ENCODE results near the gene RASL10A.

GRCh38 chr22:29309332-29310064, 6.0 kb downstream of the RASL10A start:
- TF ChIP-seq POLR2AphosphoS5 (IDR thresholded peaks at IDR 0.05; ENCODE audit: low read depth, low read length) (no peak), TAF1 (IDR thresholded peaks at IDR 0.05; ENCODE audit: borderline replicate concordance, insufficient read depth, low read length) (no peak)

All from PFSK-1 (cell line).